RKO (cell line): Measurements from ENCODE around the gene ABCA5.
"Not testable (repeated sequence)": the region's sequence is repeated elsewhere in the genome, so short reads cannot be mapped to it uniquely, and the experiment has no call there.

Experiments
- DNase-seq: peaks from one replicate; pipeline ENCODE4 v3.0.0-alpha.2; 2016; ENCODE audit warnings: low spot score

Gene ABCA5

DNA sequence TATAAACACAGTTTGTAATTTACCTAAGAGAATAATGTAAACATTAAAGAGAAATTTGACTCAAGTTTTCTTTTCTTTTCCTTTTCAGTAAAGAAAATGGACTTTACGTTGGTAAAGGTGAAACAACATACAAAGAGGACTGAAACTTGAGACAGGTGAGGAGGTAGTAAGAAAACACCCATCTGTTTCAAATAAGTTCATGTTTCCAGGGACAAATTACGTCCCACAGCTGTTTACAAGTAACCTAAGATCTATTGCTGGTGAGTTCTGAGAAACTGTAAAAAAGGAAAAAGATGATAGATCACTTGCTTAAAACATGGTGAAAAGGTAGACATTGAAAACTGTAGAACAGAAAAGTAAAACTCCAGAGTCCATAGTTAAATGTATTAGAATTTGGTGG lies 4.8 kb upstream of the ABCA5 start:
- no peak for DNase-seq

DNA sequence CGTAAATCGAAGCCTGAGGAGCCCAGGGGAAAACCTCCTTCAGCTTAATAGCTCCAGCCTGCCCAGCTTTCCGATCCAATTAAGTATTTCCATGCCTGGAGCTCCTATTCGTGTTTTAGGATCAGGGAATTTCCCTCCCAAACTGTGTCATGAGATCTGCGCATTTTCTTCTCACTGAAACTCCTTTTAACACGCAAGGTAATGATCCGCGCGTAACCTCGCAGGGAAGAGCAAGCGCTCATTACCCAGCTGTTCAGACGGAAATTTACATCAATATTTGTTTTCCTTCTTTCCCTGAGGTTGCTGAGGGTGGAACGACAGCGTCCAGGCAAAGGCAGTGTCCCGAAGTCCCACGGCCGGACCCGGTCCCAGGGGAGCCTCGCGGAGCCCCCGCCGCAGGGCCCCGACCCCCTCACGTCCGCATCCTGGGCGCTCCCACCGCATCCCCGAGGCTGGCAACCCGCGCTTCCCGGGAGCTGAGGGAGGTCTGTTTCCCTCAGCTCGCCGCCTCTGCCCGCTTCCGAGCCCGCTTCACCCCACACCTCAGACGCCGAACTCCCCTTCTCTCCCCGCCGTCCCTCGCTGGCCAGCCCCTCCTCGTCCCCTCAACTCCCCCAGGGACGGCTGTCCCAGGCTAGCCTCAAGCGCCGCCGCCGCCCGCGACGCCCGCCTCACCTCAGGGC lies 415 bp downstream of the ABCA5 start:
- no peak for DNase-seq

DNA sequence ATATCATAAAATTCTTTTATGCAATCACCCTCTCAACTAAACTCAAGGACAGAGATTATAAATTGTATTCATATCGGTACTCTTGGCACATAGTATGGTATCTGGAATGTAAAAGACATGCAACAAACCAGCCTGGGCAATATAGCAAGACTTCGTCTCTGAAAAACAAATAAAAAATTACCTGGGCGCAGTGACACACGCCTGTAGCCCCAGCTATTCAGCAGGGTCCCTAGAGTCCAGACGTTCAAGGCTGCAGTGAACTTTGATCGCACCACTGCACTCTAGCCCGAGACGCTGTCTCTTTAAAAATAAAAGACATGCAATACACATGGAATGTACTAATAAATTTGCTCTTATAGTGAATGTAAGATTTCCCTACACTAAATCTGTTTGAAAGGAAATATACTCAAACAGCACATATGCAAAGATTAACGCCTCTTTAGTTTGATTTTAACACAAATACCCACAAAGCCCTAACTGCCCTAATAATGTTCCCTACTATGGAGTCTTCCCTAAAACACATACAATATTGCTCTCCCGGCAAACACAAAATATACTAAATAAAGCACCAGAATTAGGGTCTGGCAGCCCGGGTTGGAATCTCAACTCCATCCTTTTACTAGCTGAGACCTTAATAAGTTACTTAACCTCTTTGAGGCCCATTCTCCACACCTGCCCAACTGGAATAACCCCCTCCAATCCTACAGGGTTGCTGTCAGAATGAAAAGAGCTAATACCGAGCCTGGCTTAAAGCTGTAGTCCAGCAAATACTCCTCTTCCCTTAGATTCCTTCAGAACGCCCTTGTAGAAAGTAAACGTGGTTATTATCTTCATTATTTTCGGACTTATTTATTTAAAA lies 1.2 kb downstream of the ABCA5 start:
- DNase-seq = peak; percentile 12

DNA sequence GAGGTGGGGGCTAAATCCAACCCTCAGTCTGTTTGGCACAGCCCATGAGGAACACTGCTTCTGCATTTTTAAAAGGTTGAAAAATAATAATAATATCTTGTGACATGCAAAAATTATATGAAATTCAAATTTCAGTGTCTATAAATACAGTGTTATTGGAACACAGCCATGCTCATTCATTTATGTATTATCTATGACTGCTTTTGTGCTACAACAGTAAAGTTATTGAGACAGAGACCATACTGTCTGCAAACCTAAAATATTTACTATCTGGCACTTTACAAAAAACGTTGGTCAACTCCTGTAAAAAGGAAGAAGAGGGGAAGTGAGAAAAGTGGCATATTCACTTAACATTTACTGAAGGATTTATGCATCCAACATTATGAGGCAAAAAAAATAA lies 3.1 kb downstream of the ABCA5 start:
- DNase-seq = no peak

DNA sequence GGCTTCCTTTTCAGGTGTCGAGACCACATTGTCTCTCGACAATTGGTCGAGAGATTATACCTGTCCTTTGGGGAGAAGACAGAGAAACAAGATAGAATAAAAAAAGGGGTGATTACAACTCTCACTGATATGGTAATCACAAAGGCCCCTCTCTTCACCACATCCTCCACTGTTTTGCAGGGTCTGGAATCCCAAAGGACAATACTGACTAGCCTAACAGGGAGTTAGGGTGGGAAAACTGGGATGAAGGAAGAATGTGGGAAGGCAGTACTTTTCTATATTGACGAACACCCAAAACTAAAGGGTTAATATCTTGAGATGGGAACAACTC lies 6.1 kb downstream of the ABCA5 start:
- DNase-seq = no peak

DNA sequence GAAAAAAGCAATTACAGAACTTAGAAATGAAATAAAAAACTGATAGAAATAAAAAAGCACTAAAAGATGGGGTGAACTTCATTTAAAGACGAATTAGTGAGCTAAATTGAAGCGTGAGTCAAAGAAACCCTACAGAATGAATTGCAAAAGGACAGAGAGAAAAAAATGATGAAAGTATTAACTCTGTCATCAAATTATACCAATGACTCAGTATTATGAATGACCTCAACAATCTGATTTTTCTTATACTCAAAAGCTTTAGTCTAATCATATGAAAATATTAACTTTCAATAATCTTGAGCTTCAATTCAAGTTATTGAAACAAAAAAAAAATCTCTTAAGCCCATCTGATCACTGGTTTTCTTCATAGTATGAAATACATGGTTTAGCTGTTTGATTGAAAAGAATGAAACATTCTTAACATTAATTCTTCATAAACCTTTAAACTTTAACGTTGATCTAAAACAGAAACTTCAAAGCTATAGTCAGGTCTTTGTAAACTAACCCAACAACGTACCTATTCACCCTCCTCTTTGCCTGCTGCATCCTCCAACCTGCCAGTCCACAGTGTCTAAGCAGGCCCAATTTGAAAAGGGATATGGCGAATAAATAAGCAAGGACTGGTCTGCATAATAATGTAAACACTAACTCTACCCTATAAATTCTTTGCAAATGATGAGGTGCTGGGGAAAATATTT lies 6.6 kb downstream of the ABCA5 start:
- DNase-seq = no peak

DNA sequence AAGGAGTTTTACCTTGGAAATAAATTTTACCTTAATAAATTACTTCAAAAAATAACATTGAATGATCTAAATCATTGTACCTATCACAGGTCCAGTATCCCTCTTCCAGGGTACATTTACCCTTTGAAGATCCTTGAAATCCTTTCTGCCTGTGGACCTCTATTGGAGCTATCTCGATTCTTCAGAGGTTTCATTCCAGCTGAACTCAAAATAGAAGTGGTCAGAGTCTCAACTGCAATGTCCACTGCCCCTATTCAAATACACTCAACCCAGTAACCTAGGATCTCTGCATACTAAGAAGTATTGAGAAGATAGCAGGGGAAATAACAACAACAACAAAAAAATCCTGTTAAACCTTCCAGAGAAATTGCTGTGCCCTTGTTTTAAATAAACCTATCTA lies 9.3 kb downstream of the ABCA5 start:
- DNase-seq = no peak

DNA sequence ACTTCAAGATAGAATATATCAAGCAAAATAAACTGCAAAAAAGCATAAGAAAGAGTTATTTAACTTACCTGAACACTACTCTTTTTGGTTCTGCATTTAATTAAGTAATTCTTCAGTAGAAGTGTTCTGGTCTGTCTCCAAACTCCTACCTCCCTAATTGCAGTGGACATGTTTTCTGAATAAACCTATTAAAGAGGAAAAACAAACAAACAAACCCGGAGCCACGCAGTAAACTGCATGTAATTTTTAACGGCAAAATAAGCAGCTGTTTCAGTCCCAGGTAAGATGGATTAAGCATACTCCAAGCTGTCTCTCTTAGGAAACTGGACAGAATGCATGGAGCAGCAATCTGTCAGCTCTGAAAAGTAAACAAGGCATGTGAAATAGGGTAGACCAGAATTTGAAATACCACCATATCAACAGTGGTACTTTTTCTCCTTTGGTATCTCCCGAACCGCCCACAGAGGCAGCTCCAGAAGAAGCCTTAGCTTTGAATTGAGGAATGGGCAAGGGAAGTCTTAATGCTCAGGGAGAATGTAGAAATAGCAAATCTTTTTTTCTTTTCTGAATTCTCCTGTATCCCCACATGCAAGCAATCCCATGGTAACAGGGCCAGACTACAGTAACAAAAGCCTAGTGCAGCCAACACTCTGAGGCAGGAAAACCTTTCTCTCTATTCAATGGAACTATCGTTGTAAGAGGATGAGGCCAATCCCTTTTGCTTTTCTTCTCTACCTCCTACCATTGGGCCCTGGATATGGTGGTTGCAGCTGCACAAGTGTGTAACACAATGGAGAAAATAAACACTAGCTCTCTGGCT lies 12.5 kb downstream of the ABCA5 start:
- DNase-seq = no peak

DNA sequence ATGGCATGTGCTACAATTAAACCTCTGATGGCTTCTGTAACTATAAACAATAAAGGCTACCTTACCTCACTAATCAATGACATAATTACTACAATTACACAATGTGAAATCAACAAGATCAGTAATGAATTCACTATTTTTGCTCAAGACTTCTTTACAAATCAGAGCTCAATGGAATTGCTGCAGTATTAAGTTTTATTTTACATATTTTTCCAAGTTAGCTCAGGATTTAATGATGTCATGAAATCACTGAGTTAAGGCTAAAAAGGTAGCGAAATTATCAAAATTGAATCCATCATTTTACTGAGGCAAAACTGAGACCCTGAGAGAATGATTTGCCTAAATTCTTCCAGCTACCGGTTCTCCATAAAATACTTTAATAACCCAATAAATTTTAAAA lies 21.8 kb downstream of the ABCA5 start:
- no peak for DNase-seq

DNA sequence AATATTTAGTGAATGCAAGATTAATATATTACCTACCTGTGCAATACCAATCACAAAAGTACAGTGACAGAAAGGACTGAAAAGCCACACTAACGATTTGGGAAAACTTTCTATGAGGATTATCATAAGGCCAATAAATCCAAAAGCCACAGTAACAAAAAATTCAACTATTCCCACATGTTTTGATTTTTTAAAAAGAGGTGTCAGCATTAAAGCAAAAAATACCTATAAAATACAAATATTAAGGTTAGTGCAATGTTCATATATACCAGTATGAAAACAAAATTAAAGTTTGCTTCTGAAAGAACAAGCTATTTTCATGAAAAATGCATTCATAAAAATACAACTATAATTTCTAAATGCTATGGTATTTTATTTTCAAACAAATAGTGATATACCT lies 24.3 kb downstream of the ABCA5 start:
- no peak for DNase-seq

DNA sequence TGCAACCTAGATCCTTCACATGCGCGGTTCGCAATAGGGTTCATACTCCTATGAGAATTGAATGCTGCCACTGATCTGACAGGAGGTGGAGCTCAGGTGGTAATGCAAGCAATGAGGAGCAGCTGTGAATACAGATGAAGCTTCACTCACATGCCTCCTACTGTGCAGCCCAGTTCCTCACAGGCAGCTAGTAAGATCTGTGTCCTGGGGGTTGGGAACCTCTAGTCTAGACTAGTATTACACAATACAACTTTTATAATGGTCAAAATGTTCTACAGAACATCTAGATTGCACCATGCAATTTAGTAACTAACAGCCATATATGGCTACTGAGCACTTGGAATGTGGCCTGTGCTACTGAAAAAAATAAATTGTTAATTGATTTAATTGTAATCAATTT lies 26.7 kb downstream of the ABCA5 start:
- DNase-seq = no peak

DNA sequence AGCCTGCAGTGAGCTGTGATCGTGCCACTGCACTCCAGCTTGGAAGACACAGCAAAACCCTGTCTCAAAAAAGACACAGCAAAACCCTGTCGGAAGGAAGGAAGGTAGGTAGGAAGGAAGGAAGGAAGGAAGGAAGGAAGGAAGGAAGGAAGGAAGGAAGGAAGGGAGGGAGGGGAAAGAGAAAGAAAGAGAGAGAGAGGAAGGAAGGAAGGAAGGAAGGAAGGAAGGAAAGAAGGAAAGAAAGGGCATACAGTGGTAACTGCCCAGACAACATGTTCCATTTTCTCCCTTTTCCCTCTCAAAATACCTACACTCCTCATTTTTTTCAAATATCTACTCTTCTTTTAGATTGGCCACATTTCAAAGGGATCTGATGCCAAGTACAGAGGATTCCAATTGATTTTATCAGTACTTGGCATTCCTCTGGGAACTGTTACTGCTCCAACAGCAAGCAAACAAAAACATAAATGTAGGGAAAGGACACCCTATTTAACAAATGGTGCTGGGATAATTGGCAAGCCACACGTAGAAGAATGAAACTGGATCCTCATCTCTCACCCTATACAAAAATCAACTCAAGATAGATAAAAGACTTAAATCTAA lies 28.7 kb downstream of the ABCA5 start:
- not testable (repeated sequence) for DNase-seq

DNA sequence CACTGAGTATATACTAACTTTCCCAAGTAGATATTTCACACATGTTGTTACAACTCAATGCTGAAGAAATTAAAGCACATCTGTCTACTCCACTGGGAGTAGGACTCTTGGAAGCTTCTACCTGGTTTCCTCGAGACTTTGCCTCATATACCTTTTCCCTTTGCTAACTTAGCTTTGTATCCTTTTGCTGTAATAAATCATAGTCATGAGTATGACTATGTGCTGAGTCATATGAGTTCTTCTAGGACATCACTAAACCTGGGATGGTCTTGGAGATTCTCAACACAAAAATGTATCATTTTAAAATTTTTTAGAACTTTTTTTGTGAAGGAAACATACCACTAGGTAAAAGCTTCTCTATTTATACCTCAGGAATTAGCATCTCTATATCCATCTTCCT lies 39.8 kb downstream of the ABCA5 start:
- DNase-seq = peak; percentile 39

DNA sequence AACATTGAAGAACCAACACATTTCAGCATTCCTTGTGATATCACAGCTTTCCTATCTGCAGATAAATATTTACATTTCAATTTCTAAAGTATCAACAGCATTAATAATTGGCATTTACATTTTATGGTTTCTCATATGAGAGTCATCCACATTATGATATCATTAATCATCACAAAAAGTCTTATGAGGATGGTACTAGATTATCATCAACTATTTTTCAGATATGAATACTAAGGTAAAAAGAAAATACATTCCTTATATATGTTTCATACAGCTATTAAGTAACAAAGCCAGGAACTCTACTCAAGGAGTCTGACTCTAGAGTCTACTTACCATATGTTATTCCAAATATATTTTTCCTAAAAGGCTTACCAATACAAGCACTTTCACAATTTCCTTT lies 40.7 kb downstream of the ABCA5 start:
- DNase-seq = no peak

DNA sequence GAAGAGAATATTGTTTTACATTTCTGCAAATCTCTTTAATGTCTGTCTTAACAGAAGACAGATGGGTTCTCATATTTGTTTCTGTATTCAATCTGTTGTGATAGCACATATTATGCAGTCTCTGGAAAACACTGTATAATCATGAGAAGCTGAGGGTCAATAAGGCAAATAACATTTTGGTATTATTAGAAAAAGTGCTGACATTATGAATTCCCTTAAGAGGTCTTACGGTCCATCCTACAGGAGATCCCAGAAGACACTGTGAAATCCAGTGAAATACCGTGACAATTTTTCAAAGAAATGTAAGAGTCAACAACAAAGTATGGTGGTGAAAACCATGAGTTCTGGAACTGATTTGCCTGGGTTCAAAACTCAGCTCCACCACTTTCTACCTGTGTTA lies 42.3 kb downstream of the ABCA5 start:
- no peak for DNase-seq

DNA sequence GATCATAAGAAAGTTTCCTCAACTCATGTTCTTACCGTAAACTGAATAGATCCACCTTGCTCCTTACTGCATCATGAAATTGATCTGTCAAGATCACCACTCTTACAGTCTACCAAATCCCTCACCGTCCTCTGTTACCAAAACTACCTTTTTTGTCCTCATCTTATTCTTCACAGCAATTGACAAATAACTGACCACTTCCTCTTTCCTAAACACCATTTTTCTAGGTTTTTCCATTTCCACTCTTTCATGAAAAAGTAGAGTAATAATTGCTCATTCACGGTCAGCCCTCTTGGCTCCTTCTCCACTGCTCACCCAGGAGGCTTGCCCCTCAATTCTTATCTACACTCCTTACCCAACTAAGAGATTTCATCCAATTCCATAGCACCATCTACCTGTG lies 44.9 kb downstream of the ABCA5 start:
- no peak for DNase-seq

DNA sequence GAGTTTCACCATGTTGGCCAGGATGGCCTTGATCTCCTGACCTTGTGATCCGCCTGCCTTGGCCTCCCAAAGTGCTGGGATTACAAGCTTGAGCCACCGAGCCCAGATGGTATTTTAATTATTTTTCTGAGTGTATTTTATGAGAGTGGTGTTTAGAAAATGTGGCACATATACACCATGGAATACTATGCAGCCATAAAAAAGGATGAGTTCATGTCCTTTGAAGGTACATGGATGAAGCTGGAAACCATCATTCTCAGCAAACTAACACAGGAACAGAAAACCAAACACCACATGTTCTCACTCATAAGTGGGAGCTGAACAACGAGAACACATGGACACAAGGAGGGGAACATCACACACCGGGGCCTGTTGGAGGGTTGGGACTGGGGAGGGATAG lies 50.7 kb downstream of the ABCA5 start:
- DNase-seq = not testable (repeated sequence)

DNA sequence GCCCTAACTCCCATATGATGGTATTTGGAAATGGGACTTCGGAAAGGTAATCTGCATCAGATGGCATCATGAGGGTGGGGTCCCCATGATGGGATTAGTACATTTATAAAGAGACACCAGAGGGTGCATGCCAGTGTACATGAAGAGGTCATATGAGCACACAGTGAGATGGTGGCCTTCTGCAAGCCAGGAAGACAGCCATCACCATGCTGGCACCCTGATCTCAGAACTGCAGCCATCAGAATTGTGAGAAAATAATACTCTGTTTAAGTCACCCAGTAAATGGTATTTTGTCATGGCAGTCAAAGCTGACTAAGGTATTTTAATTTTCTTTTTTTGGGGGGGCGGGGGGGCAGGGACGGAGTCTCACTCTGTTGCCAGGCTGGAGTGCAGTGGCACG lies 51.2 kb downstream of the ABCA5 start:
- no peak for DNase-seq

DNA sequence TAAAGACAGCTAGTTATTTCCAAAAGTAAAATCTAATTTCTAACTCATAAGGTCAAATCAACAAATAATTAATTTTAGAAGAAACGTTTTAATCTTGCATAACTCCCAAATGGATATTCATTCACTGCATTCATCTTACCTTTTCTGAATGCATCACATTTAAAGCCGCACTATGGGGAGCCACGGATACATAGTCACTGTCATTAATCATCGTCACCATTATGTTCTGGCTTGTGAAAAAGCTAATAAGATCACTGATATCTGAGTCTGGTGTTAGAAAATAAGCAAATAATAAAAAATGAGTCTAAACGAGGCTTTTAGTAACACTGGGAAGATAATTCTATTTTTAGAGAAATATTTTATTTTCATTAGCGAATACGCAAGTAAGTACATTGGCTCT lies 55.9 kb downstream of the ABCA5 start:
- DNase-seq = no peak

DNA sequence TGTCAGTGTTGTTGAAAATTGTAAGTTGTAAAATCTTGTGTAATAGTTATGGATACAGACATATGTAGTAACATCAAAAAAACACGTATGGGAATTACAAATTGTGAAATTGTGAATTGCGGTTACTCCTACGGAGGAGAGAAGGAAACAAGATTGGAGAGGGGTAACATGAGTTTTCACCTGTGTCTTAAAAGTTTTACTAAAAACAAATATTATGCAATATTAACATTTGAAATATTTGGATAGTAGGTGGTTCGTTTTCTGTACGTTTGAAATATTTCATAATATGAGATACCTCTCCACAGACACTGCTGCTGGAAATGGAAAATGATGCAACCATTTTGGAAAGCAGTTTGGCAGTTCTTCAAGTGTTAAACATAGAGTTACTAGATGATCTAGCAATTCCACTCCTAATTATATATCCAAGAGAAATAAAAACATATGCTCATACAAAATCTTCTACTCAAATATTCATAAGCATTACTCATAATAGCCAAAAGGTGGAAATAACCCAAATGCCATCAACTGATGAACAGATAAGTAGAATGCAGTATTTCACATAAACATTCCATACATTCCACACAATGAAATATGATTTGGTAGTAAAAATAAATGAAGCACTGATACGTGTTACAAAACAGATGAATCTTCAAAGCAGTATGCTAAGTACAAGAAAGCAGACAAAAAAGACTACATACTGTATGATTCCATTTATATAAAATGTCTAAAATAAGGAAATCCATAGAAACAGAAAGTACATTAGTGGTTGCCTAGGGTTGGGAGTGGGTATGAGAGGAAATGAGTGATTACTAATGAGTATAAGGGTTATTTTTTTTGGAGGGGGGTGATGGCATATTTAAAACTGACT lies 57.6 kb downstream of the ABCA5 start:
- no peak for DNase-seq

DNA sequence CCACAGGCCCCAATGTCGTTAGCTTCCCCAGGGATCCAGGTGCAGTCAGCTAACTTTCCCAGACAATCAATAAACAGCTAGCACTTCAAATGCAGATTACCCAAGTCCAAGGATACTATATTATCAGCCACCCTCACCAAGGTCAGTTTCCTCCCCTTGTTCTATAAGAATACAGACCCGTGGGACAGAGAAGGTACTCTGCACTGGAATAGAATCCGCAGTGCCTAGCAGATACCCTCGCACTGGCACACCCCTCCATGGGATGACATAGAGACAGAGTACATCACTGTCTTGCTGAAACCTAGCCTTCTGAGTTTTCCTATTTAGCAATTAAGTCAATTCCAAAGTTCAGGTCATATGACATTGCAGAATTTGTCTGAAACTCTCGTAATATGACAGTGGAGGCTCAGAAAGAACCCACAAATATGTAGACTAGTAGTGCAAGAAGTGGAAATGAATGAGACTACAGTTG lies 58.4 kb downstream of the ABCA5 start:
- no peak for DNase-seq
